Right forelimb (tissue), 1 donor: ENCODE measurements around the gene WNK2.
A peak's percentile ranks its signal among the peaks of the same experiment; 100 is the strongest.

Experiments
- DNase-seq: peaks from one replicate; pipeline ENCODE4 v3.0.0-alpha.2; 2018

WNK2 gene

GRCh38 chr9:93203718-93204469 lies 20.0 kb downstream of the WNK2 start:
- DNase-seq = no peak

- no peak for DNase-seq
These were observed 20.6 kb downstream of the WNK2 start for GRCh38 chr9:93204470-93205043.

DNA sequence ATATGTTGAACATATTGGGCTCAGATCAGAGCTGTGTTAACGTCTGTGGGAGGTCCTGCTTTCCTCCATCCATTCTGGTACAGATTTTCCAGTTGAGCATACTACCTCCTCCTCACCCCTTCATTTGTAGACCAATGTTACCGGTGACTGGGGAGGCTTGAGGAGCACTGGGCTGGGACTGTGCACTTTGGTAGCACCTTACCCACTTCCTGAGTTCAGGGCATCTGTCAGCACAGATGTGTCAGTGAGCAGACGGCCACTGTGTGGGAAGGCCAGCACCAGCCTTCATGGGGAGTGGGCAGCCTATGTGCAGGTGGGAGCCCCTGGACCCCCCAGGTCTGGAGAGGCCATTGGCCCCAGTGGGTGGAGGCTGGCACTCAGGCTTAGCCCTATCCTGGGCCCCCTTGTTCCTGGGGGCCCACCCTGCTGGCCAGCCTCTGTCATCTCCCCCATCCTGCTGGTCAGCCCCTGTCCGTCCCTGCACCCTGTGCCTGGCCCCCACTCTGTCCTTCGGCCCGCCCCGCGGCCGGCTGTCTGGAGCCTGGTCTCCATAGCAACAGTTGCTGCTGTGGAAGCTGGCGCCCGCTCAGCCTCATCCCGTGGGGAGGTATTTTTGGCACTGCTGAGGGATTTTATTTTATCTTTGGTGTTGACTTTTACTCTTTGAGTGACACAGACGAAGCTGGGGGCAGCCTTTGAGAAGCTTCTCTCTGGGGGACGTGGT lies 21.3 kb downstream of the WNK2 start:
- DNase-seq = peak; percentile 86

DNA sequence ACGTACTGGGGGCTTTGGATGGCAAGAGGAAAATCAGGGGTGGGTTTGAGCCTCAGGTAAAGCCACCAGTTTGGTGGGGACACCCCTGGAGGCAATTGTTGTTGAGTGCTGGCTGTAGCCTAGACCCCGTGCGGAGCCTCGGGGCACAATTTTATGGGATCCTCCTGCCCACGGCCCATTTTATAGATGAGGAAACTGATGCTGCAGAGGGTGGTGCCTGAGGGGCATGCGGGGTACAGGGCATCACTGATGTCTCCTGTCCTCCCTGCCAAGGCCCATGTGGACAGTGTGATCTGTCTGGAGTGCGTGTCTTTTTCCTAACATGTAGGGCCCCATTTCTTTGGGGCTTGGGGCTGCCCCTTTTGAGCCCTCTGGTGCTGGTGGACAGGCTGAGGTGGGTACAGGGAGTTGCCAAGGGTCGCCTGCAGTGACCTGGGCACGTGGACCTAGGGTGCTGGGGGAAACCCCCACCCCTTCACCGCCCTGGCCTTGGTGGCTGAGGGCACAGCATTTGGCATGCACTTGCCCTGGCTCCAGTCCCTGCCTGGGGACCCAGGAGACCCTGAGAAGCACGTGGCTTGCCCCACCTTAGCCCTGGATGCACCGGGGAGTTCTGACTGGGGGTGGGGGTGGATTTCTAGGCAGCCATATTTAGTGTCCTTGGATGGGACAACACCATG lies 22.1 kb downstream of the WNK2 start:
- DNase-seq = no peak

DNA sequence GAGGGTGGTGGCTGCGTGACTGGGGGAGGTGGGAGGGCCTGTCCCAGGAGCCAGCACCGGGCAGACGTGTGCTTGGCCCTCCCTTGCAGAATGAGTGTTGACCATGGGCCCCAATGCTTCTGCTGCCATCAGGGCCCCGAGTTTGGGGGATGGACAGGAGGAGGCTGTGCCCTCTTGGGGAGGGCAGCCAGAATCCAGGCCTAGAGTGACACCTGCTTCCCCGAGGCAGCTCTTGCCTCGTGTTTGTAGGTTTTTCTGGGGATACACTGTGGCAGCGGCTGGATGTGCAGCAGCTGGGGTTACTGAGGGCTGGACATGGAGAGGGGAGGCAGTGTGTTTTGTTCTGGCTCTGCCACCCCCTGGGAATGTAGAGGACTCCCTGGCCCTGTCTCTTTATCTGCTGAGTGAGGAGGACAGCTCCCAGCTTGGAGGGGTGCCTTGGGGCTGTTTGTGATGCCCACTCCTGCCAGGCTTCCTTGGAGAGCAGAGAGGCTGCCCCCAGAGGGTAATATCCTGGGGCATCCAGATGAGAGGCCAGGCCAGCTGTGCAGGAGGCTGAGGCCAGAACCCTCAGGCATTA lies 22.7 kb downstream of the WNK2 start:
- DNase-seq = no peak

GRCh38 chr9:93207326-93207814 lies 23.4 kb downstream of the WNK2 start:
- peak; percentile 74 for DNase-seq

DNA sequence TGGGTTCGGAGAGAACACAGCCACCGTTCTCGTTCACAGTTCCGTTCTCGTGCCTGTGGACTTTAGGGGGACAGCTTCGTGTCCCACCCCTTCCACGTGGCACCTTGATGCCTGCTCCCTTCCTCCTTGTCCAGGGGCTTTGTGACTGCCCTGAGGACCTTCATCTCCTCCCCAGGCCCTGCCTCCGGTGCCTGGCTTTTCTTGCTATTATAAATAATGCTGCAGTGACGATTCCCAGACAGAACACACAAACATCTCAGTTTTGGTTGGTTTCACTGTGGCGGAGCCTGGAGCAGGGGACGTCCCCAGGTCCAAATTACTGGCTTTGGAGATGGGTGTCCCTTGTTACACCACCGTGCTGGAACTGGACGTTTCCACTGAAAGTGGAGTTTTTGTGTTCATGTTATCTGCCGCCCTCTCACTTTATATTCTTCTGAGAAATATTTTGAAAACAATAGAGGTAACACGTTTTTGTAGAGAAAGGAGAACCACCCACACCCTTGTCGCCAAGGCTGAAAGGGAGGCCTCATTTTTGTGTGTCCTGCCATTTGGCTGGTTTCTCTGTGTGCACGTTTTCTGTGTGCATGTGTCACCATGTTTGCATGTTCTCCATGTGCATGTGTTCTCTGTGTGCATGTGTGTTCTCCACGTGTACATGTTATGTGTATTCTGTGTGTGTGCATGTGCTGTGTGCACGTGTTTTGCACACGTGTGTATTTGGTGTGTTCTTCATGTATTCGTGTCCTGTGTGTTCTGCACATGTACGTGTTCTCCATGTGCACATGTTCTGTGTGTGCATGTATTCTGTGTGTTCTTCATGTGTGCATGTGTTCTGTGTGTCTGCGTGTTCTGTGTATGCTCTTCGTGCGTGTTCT lies 24.2 kb downstream of the WNK2 start:
- no peak for DNase-seq

GRCh38 chr9:93209097-93209496 lies 25.2 kb downstream of the WNK2 start:
- DNase-seq = no peak

DNA sequence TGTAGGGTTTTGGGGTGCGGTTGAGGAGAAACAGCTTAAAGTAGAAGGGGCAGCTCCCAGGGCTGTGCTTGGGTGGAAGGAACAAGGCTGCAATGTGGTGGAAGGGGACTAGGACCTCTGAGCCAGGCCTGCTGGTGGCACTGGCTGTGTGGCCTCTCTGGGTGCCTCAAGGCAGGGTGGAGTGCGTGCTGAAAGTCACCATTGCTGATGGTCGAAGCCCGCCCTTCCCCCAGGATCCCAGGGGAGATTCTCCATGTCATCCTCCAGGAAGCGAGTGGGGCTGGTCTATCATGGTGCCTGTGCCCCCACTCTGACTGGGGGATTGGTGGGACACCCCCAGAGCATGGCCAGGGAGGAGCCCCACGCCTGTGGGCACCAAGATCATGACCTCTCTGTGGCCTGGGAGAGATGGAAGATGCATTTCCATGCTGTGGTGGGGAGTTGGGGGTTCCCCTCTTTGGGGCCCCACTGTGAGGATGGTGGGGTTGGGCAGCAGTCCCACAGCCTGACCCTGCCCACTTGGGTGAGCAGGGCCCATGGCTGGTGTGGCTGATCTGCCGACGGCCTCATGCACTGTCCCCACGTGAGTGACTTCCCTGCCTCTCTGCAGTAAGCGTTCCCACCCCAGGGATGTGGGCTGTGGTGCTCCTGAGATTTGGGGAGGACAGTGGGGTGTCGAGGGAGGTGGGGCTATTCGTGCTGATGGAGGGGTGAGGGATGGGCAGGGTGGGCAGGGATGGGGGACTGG lies 25.8 kb downstream of the WNK2 start:
- DNase-seq = no peak

GRCh38 chr9:93210324-93210973 lies 26.5 kb downstream of the WNK2 start:
- no peak for DNase-seq

DNA sequence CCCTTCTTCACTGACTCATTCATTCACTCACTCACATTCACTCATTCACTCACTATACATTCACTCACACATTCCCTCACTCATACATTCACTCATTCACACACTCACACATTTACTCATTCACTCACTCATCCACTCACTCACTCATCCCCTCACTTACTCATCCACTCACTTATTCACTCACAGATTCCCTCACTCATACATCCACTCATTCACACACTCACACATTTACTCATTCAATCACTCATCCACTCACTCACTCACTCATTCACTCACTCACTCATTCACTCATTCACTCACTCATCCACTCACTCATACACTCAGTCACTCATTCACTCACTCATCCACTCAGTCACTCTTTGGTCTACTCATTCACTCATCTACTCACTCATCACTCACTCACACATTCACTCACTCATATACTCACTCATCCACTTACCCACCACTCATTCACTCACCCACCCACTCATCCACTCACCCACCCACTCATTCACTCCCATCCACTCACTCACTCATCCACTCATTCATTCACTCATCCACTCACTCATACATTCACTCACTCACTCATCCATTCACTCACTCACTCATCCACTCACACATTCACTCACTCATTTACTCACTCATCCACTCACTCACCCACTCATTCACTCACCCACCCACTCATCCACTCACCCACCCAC lies 27.2 kb downstream of the WNK2 start:
- no peak for DNase-seq

DNA sequence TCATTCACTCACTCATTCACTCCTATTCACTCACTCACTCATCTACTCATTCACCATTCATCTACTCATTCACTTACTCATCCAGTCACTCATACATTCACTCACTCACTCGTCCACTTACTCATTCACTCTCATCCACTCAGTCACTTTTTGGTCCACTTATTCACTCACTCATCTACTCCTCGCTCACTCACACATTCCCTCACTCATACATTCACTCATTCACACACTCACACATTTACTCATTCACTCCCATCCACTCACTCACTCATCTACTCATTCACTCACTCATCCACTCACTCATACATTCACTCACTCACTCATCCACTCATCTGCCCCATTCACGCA lies 27.7 kb downstream of the WNK2 start:
- DNase-seq = no peak

DNA sequence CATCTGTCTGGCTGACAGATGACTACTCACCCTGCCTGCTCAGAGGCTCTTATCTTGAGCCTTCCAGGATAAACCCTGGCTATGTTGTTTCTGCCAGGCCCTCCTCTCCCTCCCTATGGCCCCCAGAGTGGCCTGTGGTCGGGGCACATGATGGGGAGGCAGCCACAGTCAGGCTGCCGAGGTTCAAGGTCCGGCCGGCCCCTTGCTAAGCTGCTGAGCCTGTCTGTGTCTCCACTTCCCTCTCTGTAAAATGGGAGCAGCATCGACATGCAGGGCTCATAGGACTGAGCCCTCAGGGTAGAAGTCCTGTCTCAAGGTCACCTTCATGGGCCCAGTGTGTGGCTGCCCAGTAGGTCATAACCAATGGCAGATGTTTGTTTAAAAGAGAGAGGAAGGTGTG lies 28.5 kb downstream of the WNK2 start:
- DNase-seq = no peak

DNA sequence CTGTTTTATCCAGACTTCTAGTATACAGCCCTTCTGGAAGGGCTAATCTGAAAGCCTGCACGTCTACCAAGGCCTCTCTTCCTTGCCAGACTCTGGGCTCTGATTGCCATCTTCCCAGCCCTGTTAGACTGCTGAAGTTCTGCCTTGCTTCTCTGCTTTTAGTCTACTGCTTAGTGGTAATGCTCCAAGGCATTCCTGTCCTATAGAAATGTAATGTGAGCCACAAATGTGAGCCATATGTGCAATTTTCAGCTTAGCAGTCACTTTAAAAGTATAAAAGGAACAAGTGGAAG lies 32.1 kb downstream of the WNK2 start:
- DNase-seq = no peak

GRCh38 chr9:93217706-93218105 lies 33.8 kb downstream of the WNK2 start:
- no peak for DNase-seq

DNA sequence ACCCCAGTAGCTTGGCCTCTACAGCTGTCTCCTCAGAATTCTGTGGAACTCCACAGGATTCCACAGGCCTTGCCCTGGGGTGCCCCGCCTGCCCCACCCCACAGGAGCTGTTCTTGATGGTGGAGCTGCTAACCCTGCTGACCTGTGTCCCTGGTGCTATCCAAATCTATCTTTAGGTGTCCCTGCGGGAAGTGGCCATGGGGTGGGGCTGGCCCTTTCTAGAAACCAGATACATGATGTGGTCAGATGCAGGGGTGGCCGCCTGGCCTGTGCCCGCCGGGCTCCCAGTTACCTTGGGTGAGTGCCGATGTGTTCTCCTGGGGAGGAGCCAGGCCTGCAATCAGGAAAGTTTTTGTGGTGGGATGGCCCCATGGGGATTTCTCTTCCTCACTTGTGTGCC lies 34.2 kb downstream of the WNK2 start:
- DNase-seq = no peak

DNA sequence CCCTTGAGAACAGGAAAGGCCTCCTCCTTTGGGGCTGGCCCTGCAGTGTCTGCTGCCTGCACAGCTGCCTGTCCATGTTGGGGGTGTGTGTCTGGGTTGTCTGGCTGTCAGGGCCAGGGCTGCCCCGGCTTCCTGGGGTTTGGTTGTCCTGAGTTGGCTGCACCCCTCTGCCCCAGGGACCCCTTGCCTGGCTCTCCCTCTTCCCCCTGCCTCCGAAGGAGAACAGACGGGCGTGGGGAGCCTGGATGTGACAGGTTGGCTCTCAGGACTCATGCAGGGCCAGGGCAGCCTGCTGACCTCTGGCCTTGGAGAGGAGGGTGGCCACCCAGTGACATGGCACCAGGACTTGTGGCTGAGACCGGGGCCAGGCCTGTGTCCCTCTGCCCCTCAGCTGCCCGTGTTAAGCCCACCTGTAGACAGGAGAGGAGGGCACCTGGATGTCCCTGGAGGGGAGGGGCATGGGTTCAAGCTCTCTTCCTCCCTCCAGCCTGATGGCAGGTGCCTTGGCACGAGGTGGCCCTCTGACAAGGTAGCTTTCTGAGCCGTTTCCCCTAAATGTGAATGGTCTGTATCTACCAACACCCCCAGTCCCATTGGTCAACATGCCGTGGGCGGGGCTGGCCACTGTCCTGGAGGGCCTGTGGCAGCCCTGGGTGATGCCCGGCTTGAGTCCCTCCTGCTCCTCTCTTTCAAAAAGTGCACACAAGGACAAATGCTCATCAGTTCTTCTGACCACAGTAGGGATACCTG lies 34.9 kb downstream of the WNK2 start:
- DNase-seq = no peak

- no peak for DNase-seq
These were observed 35.8 kb downstream of the WNK2 start for GRCh38 chr9:93219692-93220091.

- no peak for DNase-seq
These were observed 36.7 kb downstream of the WNK2 start for GRCh38 chr9:93220627-93221026.

DNA sequence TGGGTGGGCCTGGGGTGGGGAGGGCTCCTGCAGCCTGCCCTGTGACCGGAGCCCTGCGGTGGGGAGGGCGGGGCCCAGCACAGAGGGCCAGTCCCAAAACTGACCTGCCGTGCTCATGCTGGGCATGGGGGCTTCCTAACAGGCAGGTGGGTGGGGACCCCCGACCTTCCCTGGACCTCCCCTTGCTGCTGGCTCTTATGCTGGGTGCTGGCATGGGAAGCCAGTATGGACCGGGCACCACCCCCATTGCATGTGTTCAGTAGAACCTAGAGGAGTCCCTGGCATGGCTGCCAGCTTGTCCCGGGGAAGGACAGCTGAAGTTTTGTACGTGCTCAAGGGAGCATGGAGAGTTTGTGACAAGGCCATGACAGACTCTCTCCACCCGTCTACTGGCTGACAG lies 37.1 kb downstream of the WNK2 start:
- DNase-seq = no peak
